Transverse colon (tissue), 4 donors: ENCODE data around the gene FAM9C. TPM values are rescaled to one million over a fixed set of nuclear protein-coding genes. Genes with fewer than 3 reads are reported as not detected.

ENCODE experiments used
- DNase-seq: peaks from one replicate; pipeline ENCODE4 v3.0.0-alpha.2; 2019
- H3K27ac ChIP-seq, 4 donors: fragments of 200-600 bp; sonication (generic); 2 replicates each; pipeline ENCODE4 v1.5.1; 2016 to 2018; ENCODE audit warnings: inconsistent platforms in 4 of 4
- H3K27me3 ChIP-seq: fragments of 200-600 bp; sonication (generic); 2 replicates; pipeline ENCODE4 v1.5.1; 2017; ENCODE audit warnings: inconsistent platforms
- H3K36me3 ChIP-seq, 4 donors: fragments of 200-600 bp; sonication (generic); 2 replicates each; pipeline ENCODE4 v1.5.1; 2017 to 2019; ENCODE audit warnings: inconsistent platforms in 4 of 4
- H3K4me1 ChIP-seq, 4 donors: fragments of 200-600 bp; sonication (generic); 2 replicates each; pipeline ENCODE4 v1.5.1; 2017 to 2020; ENCODE audit warnings: inconsistent platforms in 4 of 4
- H3K4me3 ChIP-seq, 4 donors: fragments of 200-600 bp; sonication (generic); 1 replicate in 1 of 4; 2 replicates in 3 of 4; pipeline versions ENCODE4 v1.5.1 to v1.6.1; 2017 to 2019; ENCODE audit warnings: inconsistent platforms in 4 of 4
- H3K9me3 ChIP-seq, 2 donors: fragments of 200-600 bp; sonication (generic); 2 replicates each; pipeline ENCODE4 v1.5.1; 2017 to 2019; ENCODE audit warnings: inconsistent platforms in 2 of 2
- EP300 ChIP-seq: sonication (generic); formaldehyde crosslinking; IDR thresholded peaks from one replicate; pipeline ENCODE4 v1.6.1; 2017; ENCODE audit warnings: antibody characterized with exemption, low read depth
- POLR2A ChIP-seq: fragments of 450-650 bp; IDR thresholded peaks from one replicate; pipeline ENCODE4 v1.6.1; 2016; ENCODE audit warnings: antibody characterized with exemption, mild to moderate bottlenecking, moderate library complexity
- POLR2AphosphoS5 ChIP-seq, 3 donors: sonication (generic); formaldehyde crosslinking; IDR thresholded peaks; one replicate each; pipeline ENCODE4 v1.6.1; 2016; ENCODE audit warnings: antibody characterized with exemption in 3 of 3
- WGBS, 2 donors: methylation state at CpG; one replicate each; pipeline ENCODE4 v1.1.5; 2018; ENCODE audit warnings: low coverage in 1 of 2; 5-methylcytosine and 5-hydroxymethylcytosine counted together
- in situ Hi-C, 4 donors: fragments of 200-750 bp; cut with MboI; loops; one replicate each; pipeline versions ENCODE4 v1.15.0 to v1.15.1; 2017; ENCODE audit warnings: low sequenced_read_pairs in 3 of 4, low pct_ligation_motif_present in 1 of 4, low pct_unique_long_range_greater_than_20kb in 1 of 4
- intact Hi-C: fragments of 100-400 bp; cut with DNase I; formaldehyde crosslinking; loops from one replicate; pipeline ENCODE4 v1.15.1; 2023; ENCODE audit warnings: low total_unique reads
- total RNA-seq, 4 donors: library from RNA; depleted of rRNA; stranded (reverse); fragments of >200 nt; gene quantifications; one replicate each; pipeline ENCODE4 v1.1.0, GENCODE V29; 2016
- TF ChIP-seq, protein P1 (sequence below), 5 experiments: fragments of 200-600 bp in 3 of 5; fragments of 450-650 bp in 2 of 5; sonication (generic) in 3 of 5; IDR thresholded peaks; 1 replicate in 2 of 5; 2 replicates in 3 of 5; pipeline ENCODE4 v1.5.1; 2016 to 2017; ENCODE audit warnings: antibody characterized with exemption in 5 of 5, inconsistent platforms in 3 of 5, mild to moderate bottlenecking in 2 of 5, moderate library complexity in 1 of 5

The FAM9C gene
- total RNA-seq, 4 donors from 2014 or later = 0.14 to 0.64 TPM; not detected in 2

GRCh38 chrX:13074297-13075262 lies 30.2 kb upstream of the FAM9C start:
- Histone ChIP-seq H3K27ac (peak overlapping the region in 1 of 4 donors; percentile 19), H3K4me1 (peaks cover 0 to 36% (median 5%) of the 10 kb centered on the region in 4 donors), H3K27me3 (no peaks in the 10 kb centered on the region), H3K36me3 (no peaks in the 10 kb centered on the region), H3K4me3 (no peak overlapping the region), H3K9me3 (no peaks in the 10 kb centered on the region)
- no peak for DNase-seq
- TF ChIP-seq POLR2A (no peak), POLR2AphosphoS5 (IDR thresholded peaks at IDR 0.05) (no peak), EP300 (no peak)
- TF ChIP-seq, protein P1, sequence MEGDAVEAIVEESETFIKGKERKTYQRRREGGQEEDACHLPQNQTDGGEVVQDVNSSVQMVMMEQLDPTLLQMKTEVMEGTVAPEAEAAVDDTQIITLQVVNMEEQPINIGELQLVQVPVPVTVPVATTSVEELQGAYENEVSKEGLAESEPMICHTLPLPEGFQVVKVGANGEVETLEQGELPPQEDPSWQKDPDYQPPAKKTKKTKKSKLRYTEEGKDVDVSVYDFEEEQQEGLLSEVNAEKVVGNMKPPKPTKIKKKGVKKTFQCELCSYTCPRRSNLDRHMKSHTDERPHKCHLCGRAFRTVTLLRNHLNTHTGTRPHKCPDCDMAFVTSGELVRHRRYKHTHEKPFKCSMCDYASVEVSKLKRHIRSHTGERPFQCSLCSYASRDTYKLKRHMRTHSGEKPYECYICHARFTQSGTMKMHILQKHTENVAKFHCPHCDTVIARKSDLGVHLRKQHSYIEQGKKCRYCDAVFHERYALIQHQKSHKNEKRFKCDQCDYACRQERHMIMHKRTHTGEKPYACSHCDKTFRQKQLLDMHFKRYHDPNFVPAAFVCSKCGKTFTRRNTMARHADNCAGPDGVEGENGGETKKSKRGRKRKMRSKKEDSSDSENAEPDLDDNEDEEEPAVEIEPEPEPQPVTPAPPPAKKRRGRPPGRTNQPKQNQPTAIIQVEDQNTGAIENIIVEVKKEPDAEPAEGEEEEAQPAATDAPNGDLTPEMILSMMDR (IDR thresholded peaks at IDR 0.05) = no peak
- in situ Hi-C loops (loop anchor here in 2 of 4 donors (25.0 kb wide), 2 partner anchors 87 to 413 kb away; partner anchors contain the start of gene TMSB4X (in 2 of the 2)), intact Hi-C loops (loop anchor here (5.0 kb wide), 1 partner anchor 1217 kb away; no protein-coding TSS in a partner anchor)
- WGBS, 2 donors = 67 to 83% methylated on average over 1 to 9 of the region's 9 CpGs

GRCh38 chrX:13069771-13070416 lies 25.5 kb upstream of the FAM9C start:
- Histone ChIP-seq H3K4me3 (no peak overlapping the region), H3K9me3 (no peaks in the 10 kb centered on the region), H3K27ac (no peak overlapping the region), H3K27me3 (no peaks in the 10 kb centered on the region), H3K36me3 (no peaks in the 10 kb centered on the region), H3K4me1 (no peaks in the 10 kb centered on the region)
- WGBS, 2 donors = 75 to 80% methylated on average over 1 to 3 of the region's 3 CpGs
- in situ Hi-C loops = no loop called here
- TF ChIP-seq, protein P1 (IDR thresholded peaks at IDR 0.05) = no peak
- DNase-seq = no peak
- intact Hi-C loops = loop anchor here (2.0 to 5.0 kb wide), 2 partner anchors 55 to 1213 kb away; no protein-coding TSS in a partner anchor

DNA sequence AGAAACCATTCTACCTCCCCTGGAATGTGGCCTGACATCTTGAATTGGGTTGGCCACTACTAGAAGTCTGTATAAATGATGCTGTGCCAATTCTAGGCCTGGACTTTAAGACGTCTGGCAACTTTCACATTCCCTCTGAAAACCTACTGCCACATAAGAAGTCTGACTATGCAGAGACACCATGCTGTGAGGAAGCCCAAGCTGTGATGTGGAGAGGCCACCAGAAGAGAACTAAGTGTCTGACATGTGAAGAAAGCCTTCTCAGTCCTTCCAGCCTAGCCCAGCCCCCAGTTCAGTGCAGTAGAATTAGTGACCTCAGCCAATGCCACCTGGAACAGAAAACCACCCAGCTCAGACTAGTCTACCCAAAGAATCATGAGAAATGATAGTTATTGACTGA lies 24.2 kb upstream of the FAM9C start:
- H3K27me3 ChIP-seq = no peaks in the 10 kb centered on the region
- H3K9me3 ChIP-seq = no peaks in the 10 kb centered on the region
- no peak overlapping the region for H3K27ac ChIP-seq
- no peaks in the 10 kb centered on the region for H3K4me1 ChIP-seq
- in situ Hi-C loops (no loop called here), intact Hi-C loops (loop anchor here (2.0 kb wide), 1 partner anchor 54 kb away; no protein-coding TSS in a partner anchor)
- 70% methylated on average over 1 of the region's 1 CpG; no CpG with 5 or more reads in 1 of the 2 donors for WGBS, 2 donors
- H3K4me3 ChIP-seq = no peak overlapping the region
- DNase-seq = no peak
- TF ChIP-seq, protein P1 (IDR thresholded peaks at IDR 0.05) = no peak
- TF ChIP-seq POLR2A = no peak
- no peak for TF ChIP-seq EP300
- no peak for TF ChIP-seq POLR2AphosphoS5 (IDR thresholded peaks at IDR 0.05)
- no peaks in the 10 kb centered on the region for H3K36me3 ChIP-seq

DNA sequence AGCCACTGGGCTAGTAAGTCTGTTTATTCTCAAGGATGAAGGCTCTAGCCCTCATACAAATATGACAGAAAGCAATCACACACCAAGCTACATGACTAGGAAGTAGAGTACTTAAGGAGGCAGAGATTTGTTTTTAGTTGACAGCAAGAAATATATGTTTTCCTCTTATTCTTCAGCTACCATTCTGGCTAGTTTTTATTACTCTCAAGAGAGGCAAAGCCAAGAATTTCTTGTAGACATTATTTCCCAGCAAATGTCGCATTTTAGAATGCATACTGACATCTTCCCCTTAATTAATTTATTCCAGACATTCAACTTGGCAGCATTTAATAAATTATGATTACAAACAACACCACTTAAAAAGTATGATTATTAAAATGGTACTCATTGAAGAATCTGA lies 23.4 kb upstream of the FAM9C start:
- H3K27me3 ChIP-seq = no peaks in the 10 kb centered on the region
- TF ChIP-seq, protein P1 (IDR thresholded peaks at IDR 0.05) = no peak
- TF ChIP-seq EP300 (no peak), POLR2A (no peak), POLR2AphosphoS5 (IDR thresholded peaks at IDR 0.05) (no peak)
- no peak for DNase-seq
- no peak overlapping the region for H3K27ac ChIP-seq
- WGBS, 2 donors = 82 to 92% methylated on average over 1 of the region's 1 CpG
- no peaks in the 10 kb centered on the region for H3K4me1 ChIP-seq
- in situ Hi-C loops = no loop called here
- no peaks in the 10 kb centered on the region for H3K9me3 ChIP-seq
- H3K4me3 ChIP-seq = no peak overlapping the region
- intact Hi-C loops = loop anchor here (2.0 kb wide), 1 partner anchor 53 kb away; no protein-coding TSS in a partner anchor
- no peaks in the 10 kb centered on the region for H3K36me3 ChIP-seq
